ENCODE measurements around the gene SIL1.

The SIL1 gene

GRCh38 chr5:138949988-138950387 is 248.2 kb downstream of the SIL1 start:
- H3K27ac ChIP-seq: peak overlapping the region; percentile 0
- ChIA-PET CTCF (interaction anchor here (0.5 kb wide), 1 partner anchor 153 kb away, joined by 3 read pairs; no protein-coding TSS in a partner anchor), POLR2A (ENCODE audit: low non-redundant PET) (no interaction called here)
- no peak for DNase-seq (ENCODE audit: low spot score)
- TF ChIP-seq, protein P1, sequence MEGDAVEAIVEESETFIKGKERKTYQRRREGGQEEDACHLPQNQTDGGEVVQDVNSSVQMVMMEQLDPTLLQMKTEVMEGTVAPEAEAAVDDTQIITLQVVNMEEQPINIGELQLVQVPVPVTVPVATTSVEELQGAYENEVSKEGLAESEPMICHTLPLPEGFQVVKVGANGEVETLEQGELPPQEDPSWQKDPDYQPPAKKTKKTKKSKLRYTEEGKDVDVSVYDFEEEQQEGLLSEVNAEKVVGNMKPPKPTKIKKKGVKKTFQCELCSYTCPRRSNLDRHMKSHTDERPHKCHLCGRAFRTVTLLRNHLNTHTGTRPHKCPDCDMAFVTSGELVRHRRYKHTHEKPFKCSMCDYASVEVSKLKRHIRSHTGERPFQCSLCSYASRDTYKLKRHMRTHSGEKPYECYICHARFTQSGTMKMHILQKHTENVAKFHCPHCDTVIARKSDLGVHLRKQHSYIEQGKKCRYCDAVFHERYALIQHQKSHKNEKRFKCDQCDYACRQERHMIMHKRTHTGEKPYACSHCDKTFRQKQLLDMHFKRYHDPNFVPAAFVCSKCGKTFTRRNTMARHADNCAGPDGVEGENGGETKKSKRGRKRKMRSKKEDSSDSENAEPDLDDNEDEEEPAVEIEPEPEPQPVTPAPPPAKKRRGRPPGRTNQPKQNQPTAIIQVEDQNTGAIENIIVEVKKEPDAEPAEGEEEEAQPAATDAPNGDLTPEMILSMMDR (conservative IDR thresholded peaks at IDR 0.05; ENCODE audit: low read depth): no peak

GRCh38 chr5:138949223-138949574 is 249.0 kb downstream of the SIL1 start:
- H3K27ac ChIP-seq: no peak overlapping the region; the same call in 1 of the 2 replicates
- ChIA-PET POLR2A (ENCODE audit: low non-redundant PET) (no interaction called here), CTCF (no interaction called here)
- DNase-seq (ENCODE audit: low spot score): no peak
- TF ChIP-seq, protein P1 (conservative IDR thresholded peaks at IDR 0.05; ENCODE audit: low read depth): no peak

DNA sequence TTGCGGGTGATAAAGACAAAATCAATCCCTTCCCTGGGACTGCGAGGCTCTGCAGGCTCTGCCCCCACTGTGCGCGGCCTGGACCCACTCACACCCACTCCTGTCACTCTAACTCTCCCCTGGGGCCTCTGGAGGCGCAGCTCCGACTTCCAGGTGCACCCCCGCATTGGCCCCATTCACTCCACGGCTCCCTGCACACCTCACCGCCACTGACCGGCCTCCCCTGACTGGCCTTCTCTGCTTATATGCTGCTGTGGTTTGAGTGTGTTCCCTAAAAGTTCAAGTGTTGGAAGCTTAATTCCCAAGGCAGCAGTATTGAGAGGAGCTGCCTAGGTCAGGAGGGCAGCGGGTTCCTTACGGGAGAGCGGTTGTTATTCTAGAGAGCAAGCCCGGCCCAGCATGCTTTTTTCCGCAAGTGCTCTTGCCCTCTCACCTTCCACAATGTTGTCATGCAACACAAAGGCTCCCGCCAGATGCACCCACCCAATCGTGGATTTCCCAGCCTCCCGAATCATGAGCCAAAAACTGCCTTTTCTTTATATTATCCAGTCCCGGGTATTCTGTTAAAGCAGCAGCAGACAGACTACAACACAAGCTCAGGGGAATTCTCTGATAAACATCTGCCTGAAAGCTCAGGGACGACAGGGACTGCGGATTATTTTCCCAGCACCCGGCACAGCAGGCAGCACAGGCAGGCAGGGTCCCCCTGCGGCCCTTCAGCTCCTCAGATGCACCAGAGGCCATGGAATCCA is 249.5 kb downstream of the SIL1 start:
- ChIA-PET POLR2A (ENCODE audit: low non-redundant PET) (no interaction called here), CTCF (no interaction called here)
- DNase-seq (ENCODE audit: low spot score): no peak
- H3K27ac ChIP-seq: no peak overlapping the region; the same call in 1 of the 2 replicates
- TF ChIP-seq, protein P1 (conservative IDR thresholded peaks at IDR 0.05; ENCODE audit: low read depth): no peak

- POLR2A ChIA-PET (ENCODE audit: low non-redundant PET): no interaction called here
- no peak for DNase-seq (ENCODE audit: low spot score)
- no peak overlapping the region for H3K27ac ChIP-seq
- CTCF ChIA-PET: interaction anchor here (0.7 kb wide), 1 partner anchor 315 kb away, joined by 3 read pairs; no protein-coding TSS in a partner anchor
- TF ChIP-seq, protein P1 (conservative IDR thresholded peaks at IDR 0.05; ENCODE audit: low read depth): no peak
Measured at GRCh38 chr5:138947780-138948179, 250.4 kb downstream of the SIL1 start.

DNA sequence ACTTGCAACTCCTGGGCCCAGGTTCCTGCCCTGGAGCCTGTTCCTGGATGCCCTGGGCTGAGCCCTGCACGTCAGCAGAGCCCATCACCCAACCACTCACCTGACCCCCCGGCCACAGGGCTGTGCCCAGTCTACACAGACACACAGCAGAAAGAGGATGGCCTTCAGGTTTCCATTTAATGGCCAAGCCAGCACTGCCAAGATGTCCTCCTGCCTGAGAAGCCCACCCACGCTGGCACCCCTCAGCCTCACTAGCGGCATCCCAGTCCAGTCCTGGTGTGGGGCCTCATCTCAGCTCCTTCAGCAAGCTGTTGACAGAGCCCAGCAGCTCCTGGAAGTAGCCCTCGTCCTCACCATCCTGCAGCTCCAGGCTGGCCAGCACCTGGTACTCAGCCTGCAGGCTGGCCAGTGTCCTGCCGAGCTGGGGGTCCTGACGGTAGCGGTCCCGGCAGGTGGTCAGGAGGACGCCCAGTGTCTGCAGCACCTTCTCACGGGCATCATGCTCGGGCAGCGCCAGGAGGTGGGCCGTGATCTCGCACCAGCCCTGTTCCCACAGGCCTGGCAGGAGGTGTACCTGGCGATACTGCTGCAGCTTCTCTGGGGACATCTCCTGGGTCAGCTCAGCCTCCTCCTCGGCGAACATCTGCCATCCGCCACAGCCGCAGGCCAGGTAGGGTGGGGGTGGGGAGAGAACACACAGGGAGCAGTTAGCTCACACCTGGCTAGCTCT is 251.2 kb downstream of the SIL1 start:
- no peak for DNase-seq (ENCODE audit: low spot score)
- CTCF ChIA-PET: interaction anchor here (0.6 to 0.7 kb wide), 2 partner anchors 172 to 315 kb away, joined by 3 read pairs; no protein-coding TSS in a partner anchor
- peak overlapping the region; percentile 17 for H3K27ac ChIP-seq
- TF ChIP-seq, protein P1 (conservative IDR thresholded peaks at IDR 0.05; ENCODE audit: low read depth): no peak
- POLR2A ChIA-PET (ENCODE audit: low non-redundant PET): no interaction called here

DNA sequence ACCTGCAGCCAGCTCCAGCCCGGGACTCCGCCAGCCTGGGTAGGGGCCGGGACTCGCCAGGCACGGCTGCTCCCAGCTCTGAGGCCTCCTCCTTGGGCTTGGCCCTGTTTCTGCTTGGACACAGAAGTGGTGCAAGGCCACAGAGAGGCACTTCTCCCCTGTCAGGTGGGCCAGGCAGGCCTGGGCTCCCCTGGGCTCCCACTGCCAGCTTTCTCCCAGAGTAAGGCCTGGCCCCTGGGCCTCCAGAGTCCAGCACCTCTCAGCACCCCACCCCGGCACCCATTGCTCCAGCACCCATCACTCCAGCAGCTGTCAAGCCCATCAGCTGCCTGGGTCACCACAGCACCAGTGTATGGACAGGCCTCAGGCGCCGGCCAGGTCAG is 251.9 kb downstream of the SIL1 start:
- peak overlapping the region; percentile 17 for H3K27ac ChIP-seq
- POLR2A ChIA-PET (ENCODE audit: low non-redundant PET): interaction anchor here (0.6 kb wide), 1 partner anchor 193 kb away, joined by 3 read pairs; the partner anchor contains the start of gene CTNNA1
- TF ChIP-seq, protein P1 (conservative IDR thresholded peaks at IDR 0.05; ENCODE audit: low read depth): no peak
- no peak for DNase-seq (ENCODE audit: low spot score)
- CTCF ChIA-PET: no interaction called here

Data from RWPE1 (cell line).